DMS 273 treated with DMSO at 0.1 percent for 48 hours (cell line): ENCODE measurements around the gene ZFR2.

Experiments used
- DNase-seq: peaks from one replicate; lab custom pipeline; 2025; lab: John Stamatoyannopoulos, UW

Gene ZFR2

DNA sequence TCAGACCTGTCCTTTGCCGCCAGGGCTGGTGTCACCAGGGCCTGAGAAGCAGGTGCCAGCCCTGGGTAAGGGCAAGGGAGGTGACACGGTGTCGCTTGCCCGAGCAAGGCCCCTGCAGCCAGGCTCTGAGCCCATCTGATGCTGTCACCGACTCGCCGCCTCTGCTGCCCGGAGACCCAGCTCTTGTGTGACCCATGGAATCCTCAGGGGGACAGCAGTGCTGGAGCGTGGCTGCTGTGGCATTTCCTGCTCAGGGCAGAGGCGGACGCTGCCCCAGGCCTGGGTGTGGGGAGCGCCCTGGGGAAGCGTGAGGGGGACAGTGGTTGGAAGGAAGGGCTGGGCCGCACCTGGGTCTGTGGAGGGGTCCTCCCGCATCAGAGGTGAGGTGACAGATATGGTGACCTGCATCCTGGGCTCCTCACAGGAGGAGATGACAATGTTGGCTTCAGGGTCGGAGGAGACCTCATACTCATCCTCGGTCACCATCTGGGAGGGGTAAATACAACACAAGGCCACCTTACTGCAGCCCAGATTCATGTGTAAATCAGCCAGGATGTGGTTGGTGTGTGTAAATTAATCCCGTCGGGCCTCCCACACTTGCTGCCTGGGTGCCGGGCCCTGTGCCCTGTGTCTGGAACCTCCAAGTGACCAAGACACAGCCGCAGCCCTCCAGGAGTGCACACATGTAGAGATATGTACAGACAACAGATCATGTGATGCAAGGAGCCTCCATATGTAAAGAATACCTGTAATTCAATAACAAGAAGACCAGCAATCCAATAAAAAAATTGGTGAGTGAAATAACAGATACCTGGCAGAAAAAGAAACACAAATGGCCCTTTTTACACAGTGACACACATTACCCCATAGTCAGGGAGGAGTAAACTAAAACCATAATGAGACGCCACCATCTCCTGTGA is 55.1 kb downstream of the ZFR2 start:
- no peak for DNase-seq

DNA sequence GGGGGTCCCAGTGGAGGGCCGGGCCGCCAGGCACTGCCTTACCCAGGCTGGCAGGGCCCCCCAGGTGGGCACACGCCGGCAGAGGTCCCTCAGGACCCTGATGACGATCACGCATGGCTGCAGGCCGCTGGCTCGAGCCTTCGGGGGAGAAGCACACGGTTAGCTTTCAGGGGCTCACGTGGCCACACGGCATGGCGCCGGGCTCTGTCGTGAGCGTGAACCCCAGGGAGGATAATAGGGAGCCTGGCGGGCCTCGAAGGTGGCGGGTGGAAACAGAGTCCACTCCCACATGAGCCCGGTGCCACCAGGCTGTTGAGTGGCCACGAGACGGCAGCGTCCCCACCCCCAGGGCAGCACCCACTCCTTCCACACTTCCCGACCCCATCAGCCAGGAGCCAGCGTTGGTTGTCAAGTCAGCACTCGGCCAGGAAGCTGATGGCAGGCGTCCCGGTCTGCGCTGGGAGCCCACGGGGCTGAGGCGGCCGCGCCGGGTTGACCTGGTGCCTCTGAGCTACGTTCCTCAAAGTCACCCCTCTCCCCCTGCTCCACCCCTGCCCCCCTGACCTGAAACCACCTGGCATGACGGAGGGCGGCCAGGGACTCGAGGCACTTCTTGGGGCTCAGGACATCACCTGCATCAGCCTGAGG is 58.0 kb downstream of the ZFR2 start:
- DNase-seq = no peak

DNA sequence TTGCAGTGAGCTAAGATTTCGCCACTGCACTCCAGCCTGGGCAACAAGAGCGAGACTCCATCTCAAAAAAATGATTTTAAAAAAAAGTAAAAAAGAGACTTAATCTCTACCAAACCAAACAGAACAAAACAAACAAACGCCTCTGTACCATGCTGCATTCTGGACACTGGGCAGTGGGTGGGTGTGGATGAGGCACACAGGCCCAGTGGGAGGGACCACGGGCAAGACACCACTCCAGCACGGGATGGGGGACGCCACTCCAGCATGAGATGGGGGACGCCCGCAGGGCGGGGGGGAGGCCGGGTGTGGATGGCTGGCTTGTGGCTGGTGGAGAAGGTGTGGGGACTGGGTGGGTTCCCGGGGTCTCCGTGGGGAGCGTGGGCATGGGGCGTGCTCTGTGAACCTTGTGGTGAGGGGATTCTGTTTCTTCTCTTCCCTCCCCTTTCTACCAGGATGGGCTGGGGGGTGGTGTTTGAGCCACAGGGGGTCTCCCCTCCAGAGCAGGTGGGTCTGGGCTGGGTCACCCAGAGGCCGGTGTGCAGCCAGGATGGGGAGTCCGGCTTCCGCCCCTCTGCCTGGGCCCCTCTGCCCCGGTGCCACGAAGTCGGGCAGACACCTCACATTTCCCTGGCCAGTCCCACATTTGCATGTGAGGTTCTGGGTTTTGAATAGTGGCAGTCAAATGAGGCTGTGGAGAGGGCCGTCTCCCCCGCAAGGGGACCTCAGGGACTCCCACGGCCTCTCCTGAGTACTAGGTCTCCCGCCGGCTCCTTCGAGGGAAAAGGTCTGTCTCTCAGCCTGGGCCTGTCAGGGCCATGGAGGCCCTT is 58.7 kb downstream of the ZFR2 start:
- DNase-seq = no peak

DNA sequence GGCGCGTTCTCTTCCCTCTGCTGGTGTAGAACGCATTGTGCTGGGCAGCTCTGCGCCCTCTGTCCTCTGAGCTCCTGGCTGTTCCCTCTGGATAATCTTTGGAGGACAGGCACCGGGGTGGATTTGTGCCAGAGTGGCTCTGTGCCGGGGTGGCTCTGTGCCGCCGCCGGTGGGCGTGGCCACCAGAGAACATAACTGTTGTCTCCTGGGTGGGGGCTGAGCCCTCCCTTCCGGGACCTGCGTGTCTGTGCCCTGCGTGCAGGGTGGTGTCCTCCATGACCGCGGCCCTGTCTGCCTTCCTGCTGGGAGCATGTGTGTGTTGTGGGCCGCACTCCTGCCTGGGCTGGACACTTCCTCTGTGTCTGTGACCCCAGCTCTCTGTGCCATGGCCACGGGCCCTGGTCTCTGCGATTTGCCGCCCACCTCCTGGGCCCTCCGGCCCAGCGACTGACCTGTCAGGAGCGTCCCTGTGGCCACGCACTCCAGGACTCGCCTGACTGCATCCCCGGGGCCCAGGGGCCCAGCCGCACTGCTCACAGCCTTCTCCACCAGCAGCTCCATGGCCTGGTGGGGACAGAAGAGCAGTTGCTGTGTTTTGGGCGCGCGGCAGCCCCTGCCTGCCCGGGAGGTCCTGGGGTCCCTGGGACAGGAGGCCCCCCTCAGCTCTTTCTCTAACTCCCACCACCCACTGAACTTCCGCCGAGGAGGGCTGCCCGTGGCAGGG is 60.3 kb downstream of the ZFR2 start:
- DNase-seq = no peak

DNA sequence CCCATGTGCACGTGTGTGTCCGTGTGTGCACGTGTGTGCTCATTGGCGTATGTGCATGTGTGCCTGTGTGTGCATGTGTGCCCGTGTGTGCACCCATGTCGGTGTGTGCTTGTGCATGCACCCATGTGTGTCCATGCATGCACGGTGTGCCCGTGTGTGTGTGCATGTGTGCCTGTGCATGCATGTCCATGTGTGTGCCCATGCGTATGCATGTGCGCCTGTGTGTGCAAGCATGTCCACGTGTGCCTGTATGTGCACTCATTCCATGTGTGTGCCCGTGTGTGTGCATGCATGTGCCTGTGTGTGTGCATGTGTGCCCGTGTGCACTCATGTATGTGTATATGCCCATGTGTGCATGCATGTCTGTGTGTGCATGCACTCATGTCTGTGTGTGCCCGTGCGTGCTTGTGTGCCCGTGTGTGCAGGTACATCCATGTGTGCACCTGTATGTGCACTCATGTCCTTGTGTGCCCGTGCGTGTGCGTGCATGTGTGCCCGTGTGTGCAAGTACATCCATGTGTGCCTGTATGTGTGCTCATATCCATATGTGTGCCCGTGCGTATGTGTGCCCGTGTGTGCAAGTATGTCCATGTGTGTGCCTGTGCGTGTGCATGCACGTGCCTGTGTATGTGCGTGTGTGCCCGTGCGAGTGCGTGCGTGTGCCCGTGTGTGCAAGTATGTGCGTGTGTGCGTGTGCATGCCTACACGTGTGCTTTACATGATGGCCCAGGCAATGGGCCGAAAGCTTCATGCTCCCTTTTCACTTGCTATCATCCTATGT is 61.1 kb downstream of the ZFR2 start:
- DNase-seq = no peak

DNA sequence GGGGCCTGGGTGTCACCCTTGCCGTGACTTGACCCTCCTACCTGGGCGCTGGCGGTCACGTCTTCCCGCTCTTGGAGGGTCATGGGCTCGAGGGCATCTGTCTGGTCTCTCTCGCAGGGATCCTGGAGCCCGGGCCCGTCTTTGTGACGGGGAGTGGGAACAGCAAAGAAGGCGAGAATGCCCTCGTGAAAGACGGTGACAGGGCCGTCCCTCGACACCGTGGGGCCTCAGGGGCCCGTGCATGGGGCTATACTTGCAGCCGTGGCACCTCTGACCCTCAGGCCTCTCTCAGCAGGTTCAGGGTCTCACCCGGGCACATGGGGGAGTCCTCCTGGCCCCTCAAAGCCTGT is 61.7 kb downstream of the ZFR2 start:
- no peak for DNase-seq

DNA sequence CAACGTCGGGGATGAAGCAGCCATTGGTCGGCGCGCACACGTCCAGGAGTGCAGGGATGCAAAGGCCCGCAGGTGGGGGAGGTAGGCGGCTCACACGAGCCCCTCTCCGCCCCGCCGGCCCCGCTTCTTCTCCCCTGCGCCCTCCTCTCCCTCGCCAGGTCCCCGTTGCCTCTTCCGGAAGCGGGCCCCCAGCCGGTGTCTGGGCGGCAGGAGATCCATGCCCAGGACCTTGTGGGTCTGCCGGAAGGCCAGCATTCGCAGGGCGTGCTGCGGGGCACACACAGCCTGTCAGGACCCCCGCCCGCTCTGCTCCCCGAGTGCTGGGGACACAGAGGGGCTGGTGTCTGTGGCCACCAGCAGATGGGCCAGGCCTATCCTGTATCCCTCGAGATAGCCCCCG is 63.0 kb downstream of the ZFR2 start:
- DNase-seq = no peak

DNA sequence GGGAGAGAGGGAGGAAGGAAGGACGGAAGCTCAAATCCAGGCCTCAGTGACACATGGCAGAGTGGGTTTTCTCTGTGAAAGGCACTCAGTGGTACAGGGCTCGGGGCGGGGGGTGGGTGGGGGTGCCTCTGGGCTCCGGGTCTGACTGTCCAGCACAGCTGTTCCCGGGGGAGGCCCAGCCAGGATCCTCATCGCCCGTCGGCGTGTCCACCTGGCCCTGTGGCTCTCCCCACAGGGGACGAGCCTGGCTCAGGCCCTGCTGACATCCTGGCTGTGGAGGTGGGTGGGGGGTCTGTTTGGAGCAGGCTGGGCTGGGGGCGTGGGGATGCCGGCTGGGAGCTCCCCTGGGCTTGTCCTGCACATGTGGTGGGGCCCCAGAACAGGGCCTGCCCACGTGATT is 64.4 kb downstream of the ZFR2 start:
- no peak for DNase-seq

DNA sequence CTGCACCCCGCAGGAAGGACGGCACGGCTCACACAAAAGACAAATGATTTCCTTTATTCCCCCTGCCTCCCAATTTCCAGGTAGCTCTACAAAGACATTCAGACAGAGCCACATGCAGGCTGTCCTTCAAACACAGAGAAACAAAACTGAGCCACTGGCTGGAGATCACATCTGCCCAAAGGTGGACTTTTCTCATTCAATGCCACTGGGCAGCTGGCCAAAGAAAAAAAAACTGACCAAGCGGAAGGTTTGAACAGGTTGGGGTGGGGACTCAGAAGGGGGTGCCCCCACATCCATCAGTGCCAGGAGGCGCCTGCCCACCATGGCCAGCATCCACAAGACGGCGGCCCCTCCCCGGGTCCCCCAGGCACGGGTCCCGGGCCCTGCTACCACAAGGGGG is 64.9 kb downstream of the ZFR2 start:
- DNase-seq = no peak

DNA sequence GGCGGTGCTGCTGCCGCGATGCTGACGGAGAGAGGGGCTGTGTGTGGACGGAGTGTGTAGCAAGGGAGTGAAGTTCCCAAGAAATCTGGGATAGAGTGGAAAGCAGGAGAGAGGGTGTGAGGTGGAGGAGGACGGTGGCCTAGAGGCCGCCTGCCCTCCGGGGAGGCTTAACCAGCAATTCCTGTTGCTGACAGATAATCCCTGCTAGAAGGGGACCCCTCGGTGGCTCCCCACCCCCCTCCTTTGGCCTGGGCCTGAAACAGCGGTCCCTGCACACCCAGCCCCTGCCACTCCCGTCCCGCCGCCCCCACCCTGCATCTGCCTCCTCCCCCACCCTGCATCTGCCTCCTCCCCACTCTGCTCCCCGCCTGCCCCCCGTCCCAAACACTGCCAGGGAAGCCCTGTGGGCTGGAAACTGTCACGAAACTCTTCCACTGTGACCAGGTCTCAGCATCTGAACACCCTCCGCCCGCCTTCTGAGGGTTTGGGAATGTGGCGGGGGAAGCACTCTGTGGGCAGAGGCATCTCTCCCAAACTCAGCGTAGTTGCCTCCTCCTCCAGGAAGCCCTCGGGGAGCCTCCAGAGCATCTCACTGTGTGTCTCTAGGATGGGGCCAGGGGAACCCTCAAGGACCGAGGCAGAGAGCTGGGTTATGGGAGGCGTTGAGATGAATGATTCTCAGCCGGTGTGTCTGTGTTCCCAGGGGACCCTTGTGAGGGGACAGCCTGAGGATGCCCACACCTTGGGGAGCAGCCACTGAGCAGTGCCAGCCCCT is 65.5 kb downstream of the ZFR2 start:
- no peak for DNase-seq

DNA sequence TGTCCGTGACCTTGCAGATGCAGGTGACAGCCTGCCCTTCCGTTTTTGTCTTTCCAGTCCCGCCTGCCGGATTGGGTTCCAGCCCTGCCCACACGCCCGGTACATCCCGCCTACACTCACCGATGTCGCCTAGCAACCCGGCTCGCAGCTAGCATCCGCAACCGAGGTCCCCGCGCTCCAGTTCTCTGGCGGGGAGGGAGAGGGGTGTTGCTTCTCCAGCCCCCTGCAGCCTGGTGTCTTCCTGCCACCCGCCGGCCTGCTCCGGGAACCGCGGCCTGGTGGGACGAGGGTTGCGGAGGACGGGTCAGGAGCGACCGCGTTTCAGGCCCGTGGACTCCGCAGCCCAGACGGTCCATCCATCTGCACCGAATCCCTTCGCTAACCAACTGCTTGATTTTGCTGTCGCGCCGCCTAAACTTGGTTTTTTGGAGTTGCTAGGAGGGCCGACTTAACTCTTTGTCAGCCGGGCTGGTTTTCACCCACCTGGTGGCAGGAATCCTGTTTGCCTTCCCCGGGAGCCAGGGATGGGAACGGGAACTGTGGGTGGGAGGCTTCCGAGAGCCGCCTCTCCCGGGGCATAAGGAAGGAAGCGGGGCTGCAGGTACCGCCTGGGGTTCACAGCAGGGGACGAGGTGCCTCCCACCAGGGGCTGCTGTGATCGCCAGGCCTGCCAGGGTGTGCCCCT is 67.3 kb downstream of the ZFR2 start:
- DNase-seq = no peak

DNA sequence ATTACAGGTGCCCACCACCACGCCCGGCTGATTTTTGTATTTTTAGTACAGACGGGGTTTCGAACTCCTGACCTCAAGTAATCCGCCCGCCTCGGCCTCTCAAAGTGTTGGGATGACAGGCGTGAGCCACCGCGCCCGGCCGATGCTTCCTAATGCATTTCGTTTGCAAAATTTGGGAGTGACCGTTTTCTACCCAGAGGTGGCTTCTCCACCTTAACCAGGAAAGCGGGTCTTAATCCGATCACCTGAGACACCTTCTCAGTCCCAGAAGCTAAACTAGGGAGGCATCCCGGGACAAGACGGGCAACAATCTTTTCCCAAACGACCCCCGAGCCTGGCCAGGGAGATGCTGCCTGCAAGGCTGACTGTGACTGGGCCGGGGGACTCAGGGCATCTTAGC is 67.8 kb downstream of the ZFR2 start:
- DNase-seq = no peak

DNA sequence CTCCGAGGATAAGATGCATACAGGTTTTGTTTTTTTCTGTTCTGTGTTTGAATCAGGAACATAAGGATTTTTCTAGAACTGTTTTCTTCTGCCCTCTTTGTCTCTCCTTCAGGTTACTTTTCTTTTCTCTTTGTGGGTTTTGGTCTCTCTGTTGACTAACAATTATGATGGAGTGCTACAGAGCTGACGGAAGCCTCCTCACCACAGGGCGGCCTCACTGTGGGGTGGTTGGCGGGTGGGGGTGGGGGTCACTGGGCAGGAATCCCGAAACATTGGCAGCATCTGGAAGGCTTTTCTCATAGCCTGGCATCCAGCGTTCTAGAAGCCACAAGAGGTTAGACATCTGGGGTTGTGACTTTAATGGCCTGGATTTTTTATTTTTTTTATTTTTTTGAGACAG is 70.7 kb downstream of the ZFR2 start:
- DNase-seq = no peak

DNA sequence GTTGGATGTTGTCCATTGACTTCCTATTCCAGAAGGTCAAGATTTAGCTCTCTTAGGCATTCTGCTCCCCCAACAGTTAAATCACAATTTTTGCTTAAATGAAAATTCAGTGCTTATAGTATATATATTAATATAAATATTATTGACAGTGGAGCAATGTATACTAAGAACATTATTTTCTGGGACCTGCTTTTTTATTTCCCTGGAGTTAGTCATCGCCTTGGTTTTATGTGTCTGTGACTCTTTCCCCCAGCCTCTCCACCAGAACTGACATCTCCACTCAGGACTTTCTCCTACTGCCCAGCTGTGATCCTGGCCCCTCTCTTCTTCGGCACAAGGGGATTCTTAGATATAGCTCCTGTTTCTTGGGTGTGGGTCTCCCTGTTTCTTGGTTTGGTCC is 72.5 kb downstream of the ZFR2 start:
- DNase-seq = no peak

DNA sequence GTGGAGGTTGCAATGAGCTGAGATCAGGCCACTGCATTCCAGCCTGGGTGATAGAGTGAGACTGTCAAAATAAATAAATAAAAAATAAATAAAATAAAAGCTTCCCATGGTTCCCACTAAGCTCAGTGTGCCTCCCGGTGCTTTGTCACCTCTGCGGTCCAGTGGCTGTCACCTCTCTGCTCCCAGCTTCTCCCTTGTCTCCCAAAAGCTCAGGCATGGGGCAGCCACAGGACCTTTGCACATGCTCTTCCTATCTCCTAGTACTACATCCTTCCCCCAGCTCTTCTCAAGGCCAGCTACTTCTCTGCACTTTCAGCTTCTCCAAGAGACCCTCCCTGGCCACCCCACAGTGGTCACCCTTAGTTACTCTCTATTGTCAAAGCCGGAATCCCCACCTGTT is 75.0 kb downstream of the ZFR2 start:
- DNase-seq = no peak

DNA sequence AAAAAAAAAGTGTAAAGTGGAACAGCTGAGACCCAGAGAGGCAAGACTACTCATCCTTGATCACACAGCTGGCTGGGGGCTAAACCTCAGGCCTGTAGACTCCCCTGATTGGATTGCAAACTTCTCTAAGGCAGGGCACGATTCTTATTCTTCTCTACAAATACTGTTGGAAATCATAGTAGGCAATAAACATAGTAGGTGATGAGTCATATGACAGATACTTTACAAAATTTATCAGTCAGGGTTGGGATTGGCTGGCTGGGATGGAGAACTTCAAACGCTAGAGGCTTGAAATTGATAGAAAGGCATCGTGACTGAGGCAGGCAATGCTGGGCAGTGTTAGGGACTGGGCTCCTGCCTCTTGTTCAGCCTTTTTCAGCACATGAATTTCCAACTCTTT is 76.7 kb downstream of the ZFR2 start:
- no peak for DNase-seq

DNA sequence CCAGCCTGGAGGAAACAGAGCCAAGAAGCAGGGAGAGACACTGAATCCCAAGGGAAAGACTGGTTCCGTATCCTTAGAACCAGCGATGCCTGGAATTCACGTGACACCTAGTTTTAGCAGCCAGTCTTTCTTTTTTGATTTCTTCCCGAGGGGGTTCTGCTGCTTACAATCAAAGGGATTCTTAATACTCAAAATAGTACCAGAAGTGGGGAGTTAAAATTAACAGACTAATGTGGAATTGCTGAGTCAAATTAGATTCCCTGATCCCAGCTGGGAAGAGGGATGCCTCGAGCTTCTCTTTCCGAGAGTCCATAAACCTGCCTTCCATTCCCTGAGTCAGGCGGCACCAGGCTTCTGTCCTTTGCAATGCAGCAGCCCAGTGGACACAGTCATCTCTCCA is 77.9 kb downstream of the ZFR2 start:
- no peak for DNase-seq

DNA sequence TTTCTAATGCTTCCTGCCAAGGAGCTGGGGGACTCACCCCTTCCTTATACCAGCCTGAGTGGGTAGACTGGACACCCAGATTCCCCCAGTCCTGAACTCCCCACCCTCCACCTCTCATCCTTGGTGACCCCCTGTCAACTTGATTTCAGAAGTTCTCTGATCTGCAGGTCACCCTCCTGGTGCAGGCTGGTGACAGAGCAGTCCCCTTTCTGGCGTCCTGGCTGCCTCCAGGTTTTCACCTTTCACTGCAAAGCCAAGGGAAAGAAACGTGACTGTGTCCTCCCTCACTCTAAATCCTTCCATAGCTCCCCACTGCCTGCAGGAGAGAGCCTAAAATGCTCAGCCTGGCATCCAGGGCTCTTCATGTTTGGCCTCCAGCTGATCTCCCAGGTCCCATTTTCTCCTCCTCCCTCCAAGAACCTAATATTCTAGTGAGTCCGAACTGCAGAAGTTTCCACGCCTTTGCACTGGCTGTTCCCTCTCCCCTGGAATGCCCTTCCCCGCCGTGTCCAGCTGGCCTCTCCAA is 78.6 kb downstream of the ZFR2 start:
- DNase-seq = no peak

DNA sequence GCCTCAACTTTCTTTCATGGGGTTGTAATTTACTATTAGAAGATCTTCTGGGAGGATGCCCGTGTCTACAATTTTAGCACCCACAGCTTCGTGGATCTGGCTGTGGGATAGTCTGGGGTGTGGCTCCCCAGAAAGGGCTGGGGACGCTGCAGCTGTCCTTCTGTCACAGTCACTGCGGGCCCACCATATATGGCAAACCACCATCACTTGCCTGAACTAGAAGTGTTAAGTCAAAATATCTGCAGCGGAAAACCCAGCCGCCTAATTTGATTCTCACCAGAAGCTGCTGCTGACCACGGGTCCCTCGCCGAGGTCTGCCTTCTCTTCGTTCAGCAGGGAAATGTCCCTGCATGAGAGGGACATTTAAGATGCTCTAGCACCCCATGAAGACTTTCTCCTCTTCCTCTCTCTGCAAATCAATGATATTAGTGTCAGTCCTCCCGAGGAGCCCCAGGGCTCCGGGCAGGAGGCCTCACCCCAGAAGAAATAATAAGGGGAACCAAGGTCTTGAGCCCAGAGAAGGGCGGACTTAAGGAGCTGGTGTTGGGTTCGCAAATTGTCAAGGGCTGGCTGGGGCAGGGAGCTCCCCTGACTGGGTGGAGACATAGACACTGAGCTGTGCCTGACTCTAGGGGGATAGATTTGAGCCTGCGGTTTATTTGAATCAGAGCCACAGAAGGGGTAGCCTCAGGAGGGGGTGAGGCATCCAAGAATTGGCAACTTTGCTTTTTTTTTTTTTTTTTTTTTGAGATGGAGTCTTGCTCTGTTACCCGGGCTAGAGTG is 79.7 kb downstream of the ZFR2 start:
- DNase-seq = no peak
